Activated T-cell treated with anti-CD3 and anti-CD28 coated beads for 48 hours (primary cell): Measurements from ENCODE around the gene DYNLRB1.

Source experiments
- DNase-seq: peaks from one replicate; pipeline ENCODE4 v3.0.0-alpha.2; 2020; ENCODE audit warnings: low read depth

The DYNLRB1 gene

DNA sequence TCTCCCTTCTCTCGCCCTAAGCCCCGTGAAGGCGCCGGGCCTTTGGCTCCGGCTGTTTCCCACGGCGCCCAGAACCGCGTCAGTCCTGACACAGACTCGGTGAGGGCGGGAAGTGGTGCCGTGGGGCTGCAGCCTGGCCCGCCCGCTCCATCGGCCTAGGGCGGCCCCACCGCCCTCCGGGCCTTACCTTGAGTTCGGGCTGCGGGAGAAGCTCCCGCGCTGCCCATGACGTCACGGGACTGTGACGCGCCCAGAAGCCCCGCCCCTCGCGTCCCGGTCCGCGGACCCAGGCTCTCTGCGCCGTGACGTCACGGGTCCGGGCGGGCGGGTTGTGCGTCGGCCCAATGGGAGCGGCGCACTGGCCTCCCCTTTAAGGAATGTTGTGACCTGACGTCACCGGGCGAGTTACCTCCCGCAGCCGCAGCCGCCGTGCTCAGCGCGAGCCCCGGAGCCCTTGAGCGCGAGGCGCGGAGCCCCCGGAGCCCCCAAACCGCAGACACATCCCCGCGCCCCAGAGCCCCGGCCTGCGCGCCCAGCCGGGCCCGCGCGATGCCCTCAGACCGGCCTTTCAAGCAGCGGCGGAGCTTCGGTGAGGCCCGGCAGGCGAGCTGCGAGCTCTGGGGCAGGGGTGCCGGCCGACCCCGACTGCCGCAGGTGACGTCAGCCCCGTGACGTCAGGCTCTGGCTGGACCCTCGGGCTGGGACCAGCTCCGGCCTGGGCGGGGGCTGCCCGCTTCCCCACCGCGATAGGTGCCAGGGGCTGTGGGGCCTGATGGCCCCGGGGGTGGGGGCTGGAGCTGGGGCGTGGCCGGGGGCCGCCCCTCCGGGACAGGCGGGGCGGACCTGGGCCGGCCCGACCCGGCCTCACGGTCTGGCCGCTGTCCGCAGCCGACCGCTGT, 42.3 kb downstream of the DYNLRB1 start, which contains the start of gene MAP1LC3A:
TSS of gene MAP1LC3A (plus strand) at position 399 of the 899 bp plus-strand sequence. CDS start at position 550, 151 bp downstream.
- peak; percentile 90 for DNase-seq

DNA sequence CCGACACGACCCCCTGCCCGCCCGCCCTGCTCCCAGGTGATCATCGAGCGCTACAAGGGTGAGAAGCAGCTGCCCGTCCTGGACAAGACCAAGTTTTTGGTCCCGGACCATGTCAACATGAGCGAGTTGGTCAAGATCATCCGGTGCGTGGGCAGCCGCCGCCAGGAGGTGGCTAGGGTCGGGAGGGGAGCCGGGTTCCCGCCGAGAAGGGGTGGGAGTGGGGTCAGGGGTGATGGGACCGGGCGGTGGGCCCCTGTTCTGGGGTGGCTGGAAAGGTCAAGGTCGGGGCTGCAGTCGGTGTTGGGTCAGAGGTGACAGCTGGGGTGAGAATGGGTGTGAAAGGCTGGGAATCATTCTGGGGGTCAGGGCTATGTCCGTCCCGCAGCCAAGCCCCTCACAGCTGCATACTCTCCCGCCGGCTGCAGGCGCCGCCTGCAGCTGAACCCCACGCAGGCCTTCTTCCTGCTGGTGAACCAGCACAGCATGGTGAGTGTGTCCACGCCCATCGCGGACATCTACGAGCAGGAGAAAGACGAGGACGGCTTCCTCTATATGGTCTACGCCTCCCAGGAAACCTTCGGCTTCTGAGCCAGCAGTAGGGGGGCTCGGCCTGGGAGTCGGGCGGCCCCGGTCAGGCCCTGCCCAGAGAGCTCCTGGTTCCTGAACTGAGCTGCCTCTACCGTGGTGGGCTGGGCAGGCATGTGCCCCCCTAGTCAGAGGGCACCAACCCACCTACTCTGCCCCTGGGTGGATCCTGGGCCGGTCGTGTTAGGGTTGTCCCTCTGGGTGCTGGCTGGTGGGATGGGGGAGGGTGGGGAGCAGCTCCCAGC, 43.3 kb downstream of the DYNLRB1 start:
- no peak for DNase-seq

DNA sequence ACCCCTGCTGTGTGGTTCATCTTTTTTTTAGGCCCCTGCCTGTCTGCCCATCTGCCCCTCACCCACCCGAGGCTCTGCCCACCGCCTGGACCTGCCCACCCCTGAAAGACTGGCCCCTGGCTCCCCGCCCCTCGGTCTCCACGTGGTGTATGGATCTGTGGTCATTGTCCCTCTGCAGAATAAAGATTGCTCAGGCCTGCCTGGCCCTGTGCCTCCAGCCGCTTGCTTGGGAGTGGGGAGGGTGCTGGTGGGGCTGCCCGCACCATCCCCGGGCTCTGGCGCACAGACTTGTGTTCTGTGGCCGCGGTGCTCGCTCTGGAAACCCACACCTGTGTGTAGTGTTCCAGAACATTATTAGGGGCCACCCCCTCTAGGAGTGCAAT, 43.9 kb downstream of the DYNLRB1 start:
- DNase-seq = no peak

DNA sequence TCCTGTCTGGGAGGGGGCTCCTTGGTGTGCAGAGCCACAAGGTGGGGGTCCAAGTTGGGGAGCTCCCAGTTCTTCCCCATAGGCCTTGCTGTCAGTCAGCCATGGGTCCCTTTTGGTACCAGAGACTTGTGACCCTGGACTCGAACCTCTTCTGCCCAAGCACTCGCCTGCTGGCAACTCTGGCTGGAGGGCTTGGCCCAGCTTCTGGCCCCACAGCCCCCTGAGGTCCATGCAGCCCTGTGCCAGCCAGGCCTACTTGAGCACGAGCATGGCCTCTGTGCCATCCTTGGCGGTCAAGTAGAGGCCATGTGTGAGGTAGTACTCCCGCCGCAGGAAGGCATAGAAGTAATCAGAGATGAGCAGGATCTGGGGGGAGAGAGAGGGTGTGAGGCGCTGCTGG, 44.4 kb downstream of the DYNLRB1 start:
- no peak for DNase-seq

DNA sequence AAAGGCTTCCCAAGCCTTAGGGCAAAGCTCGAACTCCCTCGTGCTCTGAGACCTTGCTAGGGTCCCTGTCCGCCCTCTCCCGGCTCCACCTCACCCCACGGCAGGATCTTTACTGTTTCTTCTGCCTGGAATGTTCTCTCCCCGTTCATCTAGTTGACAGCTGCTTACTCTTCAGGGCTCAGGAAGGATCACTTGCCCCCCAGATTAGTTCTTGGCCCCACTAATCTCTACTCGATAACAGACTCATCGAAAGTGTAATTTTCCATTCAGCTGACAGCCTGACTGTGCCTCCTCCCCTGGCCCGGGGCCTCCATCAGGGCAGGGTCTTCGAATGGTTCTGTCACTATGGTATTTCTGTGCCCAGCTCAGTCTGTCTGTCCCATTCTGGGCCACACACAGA, 45.4 kb downstream of the DYNLRB1 start:
- no peak for DNase-seq

DNA sequence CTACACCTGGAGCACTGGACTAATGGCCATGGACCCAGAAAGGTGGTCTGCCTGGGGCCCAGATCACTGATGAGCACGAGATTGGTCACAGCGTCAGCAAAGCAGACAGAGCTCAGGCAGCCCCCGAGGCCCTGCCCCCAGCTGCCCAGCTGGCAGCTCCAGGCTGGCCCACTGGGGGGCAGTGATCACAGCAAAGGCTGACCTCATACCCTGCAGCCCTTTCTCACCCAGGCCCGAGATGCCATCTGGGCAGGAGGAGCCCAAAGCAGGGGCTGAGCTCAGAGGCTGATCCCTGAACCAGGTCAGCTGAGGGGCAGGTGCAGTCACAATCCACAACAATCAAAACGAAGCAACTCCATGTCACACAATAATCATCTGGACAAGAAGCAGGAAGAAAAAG, 46.4 kb downstream of the DYNLRB1 start:
- DNase-seq = no peak

DNA sequence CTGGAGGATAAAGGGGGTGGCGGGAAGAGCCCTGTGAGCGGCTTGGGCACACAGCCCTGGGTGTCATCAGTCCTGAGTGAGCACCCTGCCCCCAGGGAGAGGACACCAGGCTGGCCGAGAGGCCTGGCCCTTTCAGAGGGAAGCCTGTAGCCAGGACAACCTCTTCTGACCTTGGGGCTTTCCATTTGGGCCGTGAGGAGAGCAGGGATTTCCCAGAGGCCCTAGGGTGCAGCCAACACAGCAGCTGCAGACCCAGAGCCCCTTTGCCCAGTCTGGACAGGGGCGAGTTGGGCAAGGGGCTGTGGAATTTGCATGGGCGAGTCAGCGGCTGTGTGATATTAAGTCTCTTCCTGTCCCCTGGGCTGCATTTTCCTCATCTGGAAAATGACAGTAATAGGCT, 48.6 kb downstream of the DYNLRB1 start:
- no peak for DNase-seq

DNA sequence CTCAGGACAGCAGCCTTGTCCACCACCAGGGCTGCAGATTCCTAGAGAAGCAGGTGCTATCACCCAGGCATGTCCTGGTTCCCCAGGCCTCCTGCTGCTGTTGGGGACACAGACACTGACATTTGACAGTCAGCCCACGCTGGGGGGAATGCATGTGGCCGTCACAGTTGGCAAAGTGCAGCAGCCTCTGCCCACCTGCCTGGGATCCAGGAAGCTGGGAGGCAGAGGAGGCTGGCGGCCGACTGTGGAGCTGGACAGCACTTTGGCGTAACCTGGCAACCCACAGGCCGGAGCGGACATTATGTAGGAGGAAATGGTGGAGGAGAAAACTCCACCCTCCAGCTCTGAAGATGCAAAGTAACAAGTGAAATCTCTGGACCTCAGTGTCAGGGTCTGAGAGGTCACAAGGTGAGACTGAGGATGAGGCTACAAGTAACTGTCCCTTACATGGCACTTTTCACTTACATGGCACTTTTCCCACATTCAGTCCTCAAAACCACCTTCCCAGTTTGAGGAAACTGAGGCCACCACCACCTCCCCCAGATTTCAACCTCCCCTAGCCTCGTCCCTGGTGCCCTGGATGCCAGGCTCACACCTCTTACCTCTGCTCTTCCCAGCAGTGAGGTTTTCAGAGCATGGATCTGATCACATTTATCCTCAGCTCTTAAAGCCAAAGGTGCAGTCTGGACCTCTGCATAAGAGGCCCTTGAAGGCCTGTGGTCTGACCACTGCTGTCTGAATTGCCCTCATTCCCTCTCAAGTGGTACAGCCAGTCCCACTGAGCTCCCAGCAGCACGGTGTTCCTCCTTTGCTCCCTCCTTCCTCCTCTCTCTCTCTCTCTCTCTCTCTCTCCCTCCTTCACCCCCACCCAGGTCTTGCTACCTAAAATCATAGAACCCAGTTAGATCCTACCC, 51.0 kb downstream of the DYNLRB1 start:
- no peak for DNase-seq

DNA sequence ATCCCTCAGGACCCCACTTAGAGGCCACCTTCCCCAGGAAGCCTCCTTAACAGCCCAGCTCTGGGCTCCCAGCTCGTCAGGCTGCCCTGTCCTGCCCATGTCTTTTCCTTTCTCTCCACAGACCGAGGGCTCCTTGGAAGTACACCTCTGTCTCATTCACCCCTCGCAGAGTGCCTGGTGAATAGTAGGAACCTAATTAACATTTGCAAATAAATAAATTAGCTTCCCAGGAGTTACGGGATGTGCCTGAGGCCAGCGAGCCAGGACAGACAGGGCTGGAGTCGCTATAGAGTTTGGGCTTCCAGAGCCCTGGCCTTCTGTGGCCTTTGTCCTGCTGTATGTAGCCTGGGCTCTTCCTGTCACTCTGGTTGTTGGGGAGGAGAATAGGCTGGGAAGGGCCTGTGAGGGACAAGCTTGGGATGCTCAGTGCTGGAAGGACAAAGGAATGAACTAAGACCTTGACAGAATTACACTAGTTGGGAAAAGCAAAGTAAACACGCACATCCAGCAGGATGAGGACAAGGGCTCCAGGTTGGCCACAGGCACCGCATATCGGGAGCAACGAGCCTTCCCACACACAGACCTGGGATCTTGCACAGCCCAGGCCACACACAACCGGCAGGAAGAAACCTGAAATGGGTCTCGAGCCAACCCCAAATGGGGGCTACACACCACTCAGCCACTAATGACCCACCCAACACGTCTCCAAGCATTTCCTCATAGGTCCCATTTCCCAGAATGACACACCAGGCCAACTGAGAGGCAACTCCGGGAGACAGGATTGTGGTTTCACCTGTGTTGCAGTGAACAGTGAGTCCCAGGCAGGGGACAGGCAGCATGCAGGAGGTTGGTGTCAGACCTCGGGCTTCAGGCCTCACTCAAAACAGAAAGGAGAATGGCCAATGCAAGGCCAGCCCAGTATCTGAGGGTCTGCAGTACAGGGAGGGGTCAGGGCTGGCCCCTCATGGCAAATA, 52.0 kb downstream of the DYNLRB1 start:
- no peak for DNase-seq

DNA sequence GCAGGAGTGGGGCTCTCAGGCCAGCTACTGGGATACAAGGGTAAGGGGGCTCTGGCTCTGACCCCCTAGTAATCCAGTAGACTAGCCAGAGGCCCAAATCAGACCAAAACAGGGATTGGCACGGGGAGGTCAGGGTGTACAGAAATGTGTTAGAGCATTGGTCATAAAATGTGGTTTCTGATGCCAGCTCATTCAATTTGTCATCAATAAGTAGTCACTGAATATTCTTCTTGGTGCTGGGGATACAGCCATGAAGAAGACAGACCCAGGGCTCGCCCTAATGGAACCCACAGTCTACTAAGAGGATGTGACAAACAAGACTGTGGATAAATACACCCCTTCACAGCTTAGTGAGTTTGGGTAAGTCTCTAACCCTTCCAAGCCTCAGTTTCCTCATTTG, 53.4 kb downstream of the DYNLRB1 start:
- no peak for DNase-seq

DNA sequence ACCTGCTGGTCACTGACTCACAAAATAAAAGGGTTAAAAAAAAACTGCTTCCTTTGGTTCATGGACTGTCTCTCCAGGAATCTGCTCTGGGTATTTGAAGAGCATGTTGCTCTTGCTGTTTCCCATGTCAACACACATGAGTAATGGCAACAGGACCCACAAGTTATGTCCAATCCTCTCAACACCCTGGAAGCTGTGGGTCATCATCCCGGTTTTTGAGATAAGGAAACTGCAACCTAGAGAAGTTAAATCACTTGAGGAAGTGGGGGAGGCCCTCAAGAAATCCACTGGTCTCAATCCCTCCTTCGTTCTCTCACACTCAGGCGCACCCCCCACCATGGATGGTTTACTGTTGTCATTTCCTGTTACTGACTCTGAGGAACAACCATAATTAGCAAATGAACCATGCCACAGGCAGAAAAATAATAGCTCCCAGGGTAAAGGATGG, 54.7 kb downstream of the DYNLRB1 start:
- DNase-seq = no peak

DNA sequence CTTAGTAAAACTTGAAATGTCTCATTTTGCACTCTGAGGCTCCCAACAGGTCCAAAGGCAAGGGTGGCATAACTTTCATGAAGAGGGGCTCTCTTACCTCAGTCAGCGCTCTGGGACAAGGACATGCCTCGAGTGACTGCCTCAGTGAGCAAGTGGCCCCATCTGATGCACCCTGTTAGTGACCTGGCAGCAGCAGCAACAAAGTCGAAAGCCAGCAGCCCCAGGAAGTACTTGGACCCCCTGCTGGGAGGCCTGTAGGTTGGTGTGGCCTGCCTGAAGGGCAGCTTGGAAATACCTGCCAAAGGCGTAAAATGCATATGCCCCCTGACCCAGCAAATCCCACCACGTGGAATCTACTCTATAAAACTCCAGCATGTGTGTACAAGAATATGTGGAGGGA, 55.5 kb downstream of the DYNLRB1 start:
- no peak for DNase-seq

DNA sequence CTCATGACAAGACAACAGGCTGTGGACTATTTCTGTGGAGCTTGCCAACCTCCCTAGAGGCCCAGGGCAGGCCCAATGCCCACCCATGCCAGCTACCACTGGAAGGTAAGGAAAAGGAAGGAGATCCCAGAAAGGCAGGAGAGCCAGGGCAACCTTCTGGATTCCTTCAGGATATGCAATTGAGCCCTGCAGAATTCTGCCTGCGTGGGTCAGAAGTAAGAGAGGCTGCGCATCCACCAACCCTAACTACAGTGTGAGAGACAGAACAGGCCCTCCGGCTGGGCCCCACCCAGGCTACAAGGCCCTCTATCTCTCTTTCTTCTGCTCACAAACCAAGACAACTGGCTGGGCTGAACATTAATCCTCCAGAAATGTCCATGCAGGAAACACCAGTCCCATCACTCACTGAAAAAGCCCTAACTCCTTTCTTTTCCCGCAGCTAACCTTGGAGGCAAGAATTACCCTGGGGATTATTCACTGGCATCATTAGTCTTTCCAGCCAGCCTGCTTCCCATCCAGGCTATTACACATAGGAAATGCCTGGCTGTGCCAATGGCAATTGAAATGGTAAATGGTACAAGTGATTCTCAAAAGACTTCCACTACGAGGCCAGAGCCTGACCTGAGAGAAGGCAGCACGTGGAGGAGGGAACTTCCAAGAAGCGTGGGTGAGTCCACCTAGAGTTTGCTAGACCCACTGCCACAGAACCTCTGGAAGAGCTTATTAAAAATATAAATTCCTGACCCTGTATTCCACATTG, 57.5 kb downstream of the DYNLRB1 start:
- no peak for DNase-seq

DNA sequence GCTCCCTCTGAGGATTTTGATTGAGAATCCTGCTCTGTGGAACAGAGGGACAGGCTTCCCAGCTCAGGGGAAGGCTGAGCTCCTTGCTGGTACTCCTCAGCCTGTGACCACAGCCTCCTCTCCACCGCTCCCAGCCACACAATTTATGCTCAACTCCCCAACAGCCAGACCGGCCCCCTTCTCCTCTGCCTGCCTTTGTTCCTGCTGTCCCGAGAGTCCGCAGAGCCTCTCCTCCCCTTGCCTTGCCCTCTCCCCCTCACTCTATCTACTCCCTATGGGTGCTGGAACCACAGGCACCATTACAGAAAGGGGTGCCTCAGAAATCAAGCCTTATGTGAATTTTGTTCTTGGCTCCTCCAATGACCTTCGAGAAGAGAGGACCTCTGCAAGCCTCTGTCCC, 58.2 kb downstream of the DYNLRB1 start:
- no peak for DNase-seq

DNA sequence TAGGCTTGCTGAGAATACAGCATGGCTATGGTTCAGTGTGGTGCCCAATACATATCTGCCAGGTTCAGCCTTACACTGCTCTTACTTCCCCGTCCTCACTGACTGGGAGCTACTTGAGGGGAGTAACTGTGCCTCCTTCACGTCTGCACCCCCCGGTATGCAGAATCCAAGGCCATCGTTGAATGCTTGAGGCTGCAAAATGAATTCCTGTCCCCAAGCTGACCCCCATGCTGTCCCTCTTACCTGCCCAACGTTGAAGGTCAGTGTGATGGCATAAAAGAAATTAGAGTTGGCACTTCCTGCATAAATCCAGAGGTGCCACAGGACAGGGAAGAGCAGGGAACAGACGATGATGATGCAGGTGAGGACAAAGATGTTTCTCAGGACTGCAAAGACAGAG, 58.6 kb downstream of the DYNLRB1 start:
- DNase-seq = no peak

DNA sequence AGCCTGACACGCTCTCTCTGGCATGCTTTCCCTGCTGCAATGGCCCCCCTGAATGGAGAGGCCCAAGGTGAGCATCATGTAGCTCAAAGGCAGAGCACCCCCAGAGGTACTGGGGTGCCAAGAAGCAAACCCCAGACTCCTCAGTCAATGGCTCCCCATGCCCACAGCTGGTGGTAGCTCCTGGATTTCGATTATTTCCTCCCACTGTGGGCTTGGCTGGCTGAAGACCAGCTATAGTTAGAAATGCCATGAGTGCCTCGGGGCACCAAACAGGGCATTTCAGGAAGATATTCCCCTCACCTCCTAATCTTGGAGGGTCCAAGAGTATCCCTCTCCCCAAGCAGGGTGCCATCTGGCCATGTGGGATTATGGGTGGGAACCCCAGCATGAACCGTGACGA, 59.0 kb downstream of the DYNLRB1 start:
- no peak for DNase-seq

DNA sequence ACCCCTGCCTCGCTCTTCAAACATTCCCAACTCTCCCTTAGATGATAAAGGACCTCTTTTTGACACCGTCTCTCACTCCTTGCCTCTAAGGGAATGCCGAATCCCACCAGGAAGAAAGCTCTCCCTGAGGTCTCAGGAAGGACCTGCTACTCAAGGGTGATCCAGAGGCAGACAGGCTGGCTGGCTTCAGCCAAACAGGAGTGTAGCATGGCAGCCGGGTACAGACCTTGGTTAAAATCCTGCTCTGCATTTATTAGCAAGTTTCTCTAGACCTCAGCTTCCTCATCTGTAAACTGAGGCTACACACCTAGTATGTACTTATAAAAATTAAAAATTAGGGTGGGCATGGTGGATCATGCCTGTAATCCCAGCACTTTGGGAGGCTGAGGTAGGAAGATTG, 59.5 kb downstream of the DYNLRB1 start:
- no peak for DNase-seq

DNA sequence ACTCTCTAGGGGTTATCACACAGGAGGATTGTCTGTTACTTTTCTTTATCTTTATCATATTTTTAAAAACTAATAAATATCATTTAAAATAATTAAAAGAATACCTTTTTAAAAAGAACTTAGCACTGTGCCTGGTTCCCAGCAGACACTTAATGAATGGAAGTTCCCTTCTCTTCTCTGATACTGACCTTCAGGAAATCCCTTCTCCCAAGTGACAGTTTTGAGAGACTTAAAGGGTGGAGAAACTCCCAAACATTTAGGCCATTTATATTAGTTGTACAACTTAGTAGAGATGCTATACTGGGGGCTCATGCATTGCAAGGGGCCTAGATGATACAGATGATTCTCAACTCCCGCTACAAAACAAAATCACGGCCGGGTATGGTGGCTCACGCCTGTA, 60.8 kb downstream of the DYNLRB1 start:
- no peak for DNase-seq

DNA sequence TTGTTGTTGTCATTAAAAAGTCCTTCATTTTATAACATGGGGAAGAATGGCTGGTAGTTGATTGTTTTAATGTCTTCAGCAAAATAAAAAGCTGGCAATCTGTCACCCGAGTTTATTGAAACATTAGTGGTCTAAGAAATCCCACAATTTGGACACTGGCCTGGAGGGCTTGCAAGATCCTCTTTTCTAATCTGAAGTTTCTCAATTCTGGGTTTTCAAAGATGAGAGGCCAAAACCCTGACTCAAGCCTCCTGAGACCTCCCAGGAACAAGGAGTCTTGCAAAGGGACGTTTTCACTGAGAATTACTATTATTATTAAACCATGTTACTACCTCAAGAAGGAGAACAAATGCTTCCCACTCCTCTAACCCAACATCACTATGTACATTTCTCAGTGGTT, 61.8 kb downstream of the DYNLRB1 start:
- DNase-seq = no peak

DNA sequence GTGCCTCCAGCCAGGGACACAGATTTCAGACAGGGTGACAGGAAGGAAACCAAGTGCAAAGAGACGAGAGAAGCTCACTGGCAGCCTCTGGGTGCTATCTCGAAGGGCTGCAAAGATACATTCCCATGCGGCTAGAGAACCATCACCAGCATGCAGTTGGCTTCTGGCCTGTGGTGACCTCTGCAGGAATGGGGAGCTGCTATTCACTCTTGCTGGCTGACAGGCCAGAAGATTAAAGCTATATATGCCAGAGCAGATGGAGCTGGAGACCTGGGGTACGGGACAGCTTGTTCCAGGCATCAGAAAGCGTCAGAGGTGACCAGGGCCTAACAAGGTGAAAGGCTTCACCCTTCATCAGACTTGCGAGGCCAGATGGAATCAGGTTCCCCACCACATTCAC, 62.3 kb downstream of the DYNLRB1 start:
- DNase-seq = no peak
